ENCODE measurements around the gene PRR7.

DNA sequence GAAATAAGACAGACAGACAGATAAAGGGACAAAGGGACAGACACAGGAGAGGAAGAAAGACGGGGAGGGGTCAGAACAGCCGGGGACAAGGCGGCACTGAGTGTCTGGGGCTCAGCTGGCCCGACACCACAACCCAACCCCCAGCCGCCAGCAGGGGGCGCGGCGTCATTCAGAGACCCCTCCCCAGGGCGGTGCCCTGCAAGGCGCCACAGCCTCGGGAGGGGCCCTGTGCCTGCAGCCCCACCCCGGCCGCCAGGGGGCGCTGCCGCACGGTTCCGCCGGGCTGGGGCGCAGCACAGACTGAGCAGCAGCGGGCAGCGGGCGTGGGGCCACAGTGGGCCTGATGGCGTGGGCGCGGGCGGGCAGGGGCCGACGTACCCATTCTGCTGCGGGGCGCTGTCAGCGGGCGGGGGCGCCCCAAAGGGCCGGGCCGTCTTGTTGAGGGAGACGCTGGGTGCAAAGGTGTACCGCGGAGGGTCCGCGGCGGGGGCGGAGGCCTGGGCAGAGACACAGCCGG lies 44.9 kb downstream of the PRR7 start:
- TF ChIP-seq, protein P1, sequence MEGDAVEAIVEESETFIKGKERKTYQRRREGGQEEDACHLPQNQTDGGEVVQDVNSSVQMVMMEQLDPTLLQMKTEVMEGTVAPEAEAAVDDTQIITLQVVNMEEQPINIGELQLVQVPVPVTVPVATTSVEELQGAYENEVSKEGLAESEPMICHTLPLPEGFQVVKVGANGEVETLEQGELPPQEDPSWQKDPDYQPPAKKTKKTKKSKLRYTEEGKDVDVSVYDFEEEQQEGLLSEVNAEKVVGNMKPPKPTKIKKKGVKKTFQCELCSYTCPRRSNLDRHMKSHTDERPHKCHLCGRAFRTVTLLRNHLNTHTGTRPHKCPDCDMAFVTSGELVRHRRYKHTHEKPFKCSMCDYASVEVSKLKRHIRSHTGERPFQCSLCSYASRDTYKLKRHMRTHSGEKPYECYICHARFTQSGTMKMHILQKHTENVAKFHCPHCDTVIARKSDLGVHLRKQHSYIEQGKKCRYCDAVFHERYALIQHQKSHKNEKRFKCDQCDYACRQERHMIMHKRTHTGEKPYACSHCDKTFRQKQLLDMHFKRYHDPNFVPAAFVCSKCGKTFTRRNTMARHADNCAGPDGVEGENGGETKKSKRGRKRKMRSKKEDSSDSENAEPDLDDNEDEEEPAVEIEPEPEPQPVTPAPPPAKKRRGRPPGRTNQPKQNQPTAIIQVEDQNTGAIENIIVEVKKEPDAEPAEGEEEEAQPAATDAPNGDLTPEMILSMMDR (IDR thresholded peaks at IDR 0.05) = peak; percentile 99
- TF ChIP-seq POLR2AphosphoS5 (IDR thresholded peaks at IDR 0.05; ENCODE audit: low read depth, low read length) (0 out of 2 replicates have a peak, but pooled peaks have one; percentile 37), TCF7L2 (IDR thresholded peaks at IDR 0.05; ENCODE audit: low read depth, low read length) (no peak)
- TF ChIP-seq, protein P2, sequence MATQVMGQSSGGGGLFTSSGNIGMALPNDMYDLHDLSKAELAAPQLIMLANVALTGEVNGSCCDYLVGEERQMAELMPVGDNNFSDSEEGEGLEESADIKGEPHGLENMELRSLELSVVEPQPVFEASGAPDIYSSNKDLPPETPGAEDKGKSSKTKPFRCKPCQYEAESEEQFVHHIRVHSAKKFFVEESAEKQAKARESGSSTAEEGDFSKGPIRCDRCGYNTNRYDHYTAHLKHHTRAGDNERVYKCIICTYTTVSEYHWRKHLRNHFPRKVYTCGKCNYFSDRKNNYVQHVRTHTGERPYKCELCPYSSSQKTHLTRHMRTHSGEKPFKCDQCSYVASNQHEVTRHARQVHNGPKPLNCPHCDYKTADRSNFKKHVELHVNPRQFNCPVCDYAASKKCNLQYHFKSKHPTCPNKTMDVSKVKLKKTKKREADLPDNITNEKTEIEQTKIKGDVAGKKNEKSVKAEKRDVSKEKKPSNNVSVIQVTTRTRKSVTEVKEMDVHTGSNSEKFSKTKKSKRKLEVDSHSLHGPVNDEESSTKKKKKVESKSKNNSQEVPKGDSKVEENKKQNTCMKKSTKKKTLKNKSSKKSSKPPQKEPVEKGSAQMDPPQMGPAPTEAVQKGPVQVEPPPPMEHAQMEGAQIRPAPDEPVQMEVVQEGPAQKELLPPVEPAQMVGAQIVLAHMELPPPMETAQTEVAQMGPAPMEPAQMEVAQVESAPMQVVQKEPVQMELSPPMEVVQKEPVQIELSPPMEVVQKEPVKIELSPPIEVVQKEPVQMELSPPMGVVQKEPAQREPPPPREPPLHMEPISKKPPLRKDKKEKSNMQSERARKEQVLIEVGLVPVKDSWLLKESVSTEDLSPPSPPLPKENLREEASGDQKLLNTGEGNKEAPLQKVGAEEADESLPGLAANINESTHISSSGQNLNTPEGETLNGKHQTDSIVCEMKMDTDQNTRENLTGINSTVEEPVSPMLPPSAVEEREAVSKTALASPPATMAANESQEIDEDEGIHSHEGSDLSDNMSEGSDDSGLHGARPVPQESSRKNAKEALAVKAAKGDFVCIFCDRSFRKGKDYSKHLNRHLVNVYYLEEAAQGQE (IDR thresholded peaks at IDR 0.05; ENCODE audit: insufficient read depth in 1 of 2, low read depth in 2 of 2, low read length in 1 of 2) = no peak

All from Panc1 (cell line).